ENCODE data around the gene NR2C2.

The NR2C2 gene

DNA sequence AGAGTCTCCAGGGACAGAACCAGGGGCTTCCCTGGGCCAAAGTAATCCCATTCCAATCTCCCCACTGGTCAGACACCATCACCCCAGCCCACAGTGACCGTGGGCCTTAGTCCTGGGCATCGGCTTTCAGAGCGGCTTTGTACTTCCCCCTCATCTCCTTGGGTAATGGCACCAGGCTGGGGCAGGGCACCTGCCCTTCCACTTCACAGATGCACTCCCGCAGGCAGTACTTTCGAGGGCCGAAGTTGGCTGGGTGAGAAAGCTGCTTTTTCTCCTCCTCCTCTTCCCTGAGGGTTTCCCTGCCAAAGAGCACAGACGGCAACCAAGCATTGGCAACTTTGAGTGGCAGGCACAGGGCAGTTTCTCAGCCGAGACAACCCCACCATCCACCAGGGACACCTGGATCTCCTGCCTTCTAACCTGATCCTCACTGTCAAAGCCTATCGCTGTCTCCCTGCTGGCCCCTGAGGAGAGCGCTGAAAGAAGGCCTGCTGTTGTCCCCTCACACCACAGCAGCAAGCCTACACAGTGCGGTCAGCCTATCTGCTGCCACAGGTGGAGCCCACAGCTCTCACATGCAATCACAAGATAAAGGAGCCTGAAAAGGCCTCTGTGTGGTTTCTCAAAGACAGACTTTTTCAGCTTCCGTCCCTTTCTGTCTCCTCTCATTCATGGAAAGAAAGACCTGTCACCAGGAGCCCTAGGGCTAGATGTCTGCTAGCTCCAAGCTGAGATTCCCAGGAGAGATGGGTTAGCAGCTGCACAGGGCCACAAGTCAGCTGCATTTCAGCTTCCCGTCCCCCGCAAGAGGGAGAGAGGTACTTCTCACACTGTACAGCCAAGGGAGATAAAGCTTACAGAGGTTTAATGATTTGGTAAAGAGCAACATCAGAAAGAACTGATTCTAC, 105.2 kb downstream of the NR2C2 start:
- DNase-seq (ENCODE audit: extremely low spot score, insufficient read length, low read depth) (no peak), FAIRE-seq (no peak)

DNA sequence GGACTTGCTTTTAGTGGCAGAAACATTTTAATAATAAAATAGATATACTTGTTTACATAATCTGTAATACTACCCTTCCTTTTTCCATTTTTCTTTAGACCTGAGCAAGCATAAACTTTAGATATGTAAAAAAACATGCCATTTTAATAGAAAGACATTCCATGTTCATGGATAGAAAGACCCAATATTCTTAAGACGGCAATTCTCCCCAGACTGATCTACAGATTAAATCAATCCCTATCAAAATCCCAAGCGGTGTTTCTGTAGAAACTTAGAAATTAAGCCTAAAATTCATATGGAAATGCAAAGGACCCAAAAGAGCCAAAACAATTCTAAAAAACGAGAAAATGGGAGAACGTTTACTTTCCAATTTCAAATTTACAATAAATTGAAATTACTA, 106.2 kb downstream of the NR2C2 start:
- DNase-seq (ENCODE audit: extremely low spot score, insufficient read length, low read depth): no peak
- no peak for FAIRE-seq

GRCh38 chr3:15055019-15055557, 107.7 kb downstream of the NR2C2 start:
- DNase-seq (ENCODE audit: extremely low spot score, insufficient read length, low read depth): no peak
- FAIRE-seq: peak; percentile 77

GRCh38 chr3:15056676-15057404, 109.5 kb downstream of the NR2C2 start:
- DNase-seq (ENCODE audit: extremely low spot score, insufficient read length, low read depth) (no peak), FAIRE-seq (no peak)

DNA sequence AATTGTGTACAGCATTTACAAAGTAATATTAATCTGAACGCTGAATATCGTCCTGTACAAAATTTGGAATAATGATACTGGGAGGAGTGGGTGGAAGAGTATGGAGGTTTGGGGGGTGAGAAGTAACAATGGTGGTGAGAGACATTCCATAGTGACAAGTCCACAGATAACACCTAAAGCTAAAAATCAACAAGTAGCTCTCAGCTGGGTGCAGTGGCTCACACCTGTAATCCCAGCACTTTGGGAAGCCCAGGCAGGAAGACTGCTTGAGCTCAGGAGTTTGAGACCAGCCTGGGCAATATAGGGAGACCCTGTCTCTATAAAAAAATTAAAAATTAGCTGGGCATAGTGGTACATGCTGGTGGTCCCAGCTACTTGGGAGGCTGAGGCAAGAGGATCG, 112.6 kb downstream of the NR2C2 start:
- no peak for FAIRE-seq

GRCh38 chr3:15063238-15063637, 115.9 kb downstream of the NR2C2 start:
- DNase-seq (ENCODE audit: extremely low spot score, insufficient read length, low read depth) (no peak), FAIRE-seq (no peak)

More for the DNA sequence above, 112.6 kb downstream of the NR2C2 start:
- DNase-seq (ENCODE audit: extremely low spot score, insufficient read length, low read depth): no peak

DNA sequence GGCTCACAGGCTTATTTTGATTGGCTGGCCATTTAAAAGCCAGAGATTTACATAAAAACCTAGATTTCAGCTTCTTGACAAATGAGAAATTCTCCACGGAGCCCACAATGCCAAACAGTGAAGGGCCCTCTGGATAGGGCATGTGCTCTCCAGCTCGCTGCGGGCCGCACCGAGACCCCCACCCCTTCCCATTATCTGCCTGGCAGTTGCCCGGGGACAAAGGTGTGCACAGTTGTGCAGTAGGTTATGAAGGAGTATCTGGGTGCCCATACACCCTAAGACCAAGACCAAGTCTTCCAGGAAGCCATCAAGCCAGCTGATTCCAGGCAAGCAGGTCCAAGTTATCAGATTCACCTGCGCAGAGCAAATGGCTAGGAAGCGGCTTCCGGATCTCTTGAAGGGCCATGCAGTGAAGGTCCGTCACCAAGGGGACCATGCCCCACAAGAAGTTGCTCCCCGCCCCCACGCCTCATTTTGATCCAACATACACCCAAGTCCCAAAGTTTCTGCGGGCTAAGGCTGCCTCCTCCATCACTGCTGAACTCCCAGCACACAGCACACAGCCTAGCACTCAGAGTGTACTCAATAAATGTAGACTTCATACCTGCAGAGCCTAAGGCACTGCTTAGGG, 116.4 kb downstream of the NR2C2 start:
- FAIRE-seq (no peak), DNase-seq (ENCODE audit: extremely low spot score, insufficient read length, low read depth) (no peak)

DNA sequence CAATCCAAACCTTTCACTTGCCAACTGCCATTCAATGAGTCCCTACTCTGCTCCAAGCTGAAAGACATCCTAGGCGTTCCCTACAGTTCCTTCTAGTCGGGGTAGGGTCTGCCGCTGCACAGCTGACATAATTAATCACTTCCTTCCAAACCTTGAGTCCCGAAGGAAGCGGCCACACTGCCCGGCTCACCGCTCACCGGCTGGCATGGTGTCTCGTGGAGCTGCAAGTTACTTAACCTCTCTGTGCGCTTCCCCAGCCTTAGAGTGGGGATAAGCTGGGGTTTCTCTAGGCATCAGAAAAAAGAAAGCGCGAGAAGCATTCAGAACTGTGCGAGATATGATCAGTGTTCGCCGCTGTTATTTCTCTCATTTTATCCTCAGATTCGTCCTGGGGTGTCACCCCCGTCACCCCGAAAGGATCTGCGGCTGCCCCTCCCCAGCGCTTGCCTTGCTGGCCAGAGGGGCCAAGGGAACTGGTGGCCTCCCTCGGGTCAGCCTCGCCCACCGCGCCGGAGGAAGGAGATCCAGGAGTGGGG, 117.0 kb downstream of the NR2C2 start:
- FAIRE-seq: peak; percentile 9
- DNase-seq (ENCODE audit: extremely low spot score, insufficient read length, low read depth): peak; percentile 14

DNA sequence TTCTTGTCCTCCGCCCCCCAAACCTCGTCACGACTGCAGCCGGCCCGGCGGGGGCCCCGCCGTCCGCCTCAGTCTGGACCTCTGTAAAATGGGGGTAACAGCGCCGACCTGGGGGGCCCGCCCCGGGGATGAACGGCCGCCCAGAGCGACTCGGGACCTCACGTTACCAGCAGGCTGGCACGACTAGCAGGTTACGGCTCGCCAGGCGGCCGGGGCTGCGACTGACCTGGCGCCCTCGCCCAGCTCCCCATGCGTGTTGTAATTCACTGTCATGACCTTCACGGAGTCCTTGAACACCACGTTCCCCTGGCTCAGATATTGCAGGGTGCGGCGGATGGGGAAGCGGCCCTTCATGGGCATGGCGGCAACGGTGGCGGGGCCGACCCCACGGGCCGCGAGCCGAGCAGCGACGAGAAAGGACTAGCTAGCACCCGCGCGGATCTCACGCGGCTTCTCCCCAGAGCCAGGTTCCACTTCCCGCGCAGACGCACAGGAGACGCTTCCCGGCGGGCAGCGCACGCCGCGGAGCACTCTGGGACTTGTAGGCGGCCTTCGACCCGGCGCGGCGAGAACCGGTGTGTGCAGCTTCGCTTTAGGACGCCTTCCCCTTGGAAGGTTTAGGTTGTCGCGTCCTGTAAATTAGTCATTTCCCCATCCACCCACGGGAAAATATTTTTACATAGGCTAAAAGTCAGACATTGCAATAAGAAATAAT, 117.6 kb downstream of the NR2C2 start, which contains the start of gene MRPS25:
TSS of gene MRPS25 (minus strand) at position 481 of the 715 bp plus-strand sequence. CDS start at position 360, 121 bp downstream.
- peak; percentile 93 for DNase-seq (ENCODE audit: extremely low spot score, insufficient read length, low read depth)

GRCh38 chr3:15065550-15066007, 118.2 kb downstream of the NR2C2 start:
- DNase-seq (ENCODE audit: extremely low spot score, insufficient read length, low read depth) (no peak), FAIRE-seq (no peak)

More for the DNA sequence above, 117.6 kb downstream of the NR2C2 start, which contains the start of gene MRPS25:
- FAIRE-seq: peak; percentile 87

- DNase-seq (ENCODE audit: extremely low spot score, insufficient read length, low read depth) (no peak), FAIRE-seq (no peak)
Measured at GRCh38 chr3:15066467-15066866, 119.1 kb downstream of the NR2C2 start.

DNA sequence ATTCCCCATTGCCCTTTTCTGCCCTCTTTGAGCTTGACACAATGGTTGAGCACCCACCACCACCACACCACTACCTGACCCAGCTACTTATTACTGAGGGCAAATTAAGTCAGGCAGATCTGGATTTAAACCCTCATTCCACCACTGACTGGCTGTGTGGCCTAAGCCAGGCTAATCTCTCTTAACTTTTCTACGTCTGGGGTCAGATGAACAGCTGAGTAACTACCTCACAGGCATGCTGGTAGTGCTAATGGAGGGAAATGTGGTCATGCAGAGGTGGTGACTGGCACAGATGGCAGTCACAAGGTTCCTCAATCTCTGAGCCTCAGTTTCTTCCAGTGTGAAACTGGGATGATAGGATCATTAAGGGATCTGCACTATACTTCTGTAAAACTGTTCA, 122.1 kb downstream of the NR2C2 start:
- FAIRE-seq (no peak), DNase-seq (ENCODE audit: extremely low spot score, insufficient read length, low read depth) (no peak)

DNA sequence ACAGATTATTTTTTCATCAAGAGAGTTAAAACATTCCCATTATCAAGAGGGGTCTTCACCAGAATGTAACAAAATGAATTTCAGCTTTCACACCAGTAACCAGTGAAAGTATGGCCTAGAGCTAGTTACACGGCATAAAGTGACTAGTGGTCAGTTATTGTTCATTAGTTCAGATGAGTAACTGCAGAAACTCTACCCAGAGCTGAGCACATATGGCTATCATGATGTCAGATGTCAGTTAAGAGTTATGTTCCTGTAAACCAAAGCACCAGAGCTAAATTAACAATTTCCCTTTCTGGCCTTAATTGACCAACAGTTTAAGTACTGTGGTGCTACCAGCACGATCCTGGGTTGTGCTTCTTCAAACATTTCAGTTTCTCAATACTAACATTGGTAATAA, 124.3 kb downstream of the NR2C2 start:
- DNase-seq (ENCODE audit: extremely low spot score, insufficient read length, low read depth) (no peak), FAIRE-seq (no peak)

- no peak for DNase-seq (ENCODE audit: extremely low spot score, insufficient read length, low read depth)
- FAIRE-seq: no peak
Measured at GRCh38 chr3:15074500-15074899, 127.1 kb downstream of the NR2C2 start.

- FAIRE-seq (no peak), DNase-seq (ENCODE audit: extremely low spot score, insufficient read length, low read depth) (no peak)
Measured at GRCh38 chr3:15079091-15079490, 131.7 kb downstream of the NR2C2 start.

DNA sequence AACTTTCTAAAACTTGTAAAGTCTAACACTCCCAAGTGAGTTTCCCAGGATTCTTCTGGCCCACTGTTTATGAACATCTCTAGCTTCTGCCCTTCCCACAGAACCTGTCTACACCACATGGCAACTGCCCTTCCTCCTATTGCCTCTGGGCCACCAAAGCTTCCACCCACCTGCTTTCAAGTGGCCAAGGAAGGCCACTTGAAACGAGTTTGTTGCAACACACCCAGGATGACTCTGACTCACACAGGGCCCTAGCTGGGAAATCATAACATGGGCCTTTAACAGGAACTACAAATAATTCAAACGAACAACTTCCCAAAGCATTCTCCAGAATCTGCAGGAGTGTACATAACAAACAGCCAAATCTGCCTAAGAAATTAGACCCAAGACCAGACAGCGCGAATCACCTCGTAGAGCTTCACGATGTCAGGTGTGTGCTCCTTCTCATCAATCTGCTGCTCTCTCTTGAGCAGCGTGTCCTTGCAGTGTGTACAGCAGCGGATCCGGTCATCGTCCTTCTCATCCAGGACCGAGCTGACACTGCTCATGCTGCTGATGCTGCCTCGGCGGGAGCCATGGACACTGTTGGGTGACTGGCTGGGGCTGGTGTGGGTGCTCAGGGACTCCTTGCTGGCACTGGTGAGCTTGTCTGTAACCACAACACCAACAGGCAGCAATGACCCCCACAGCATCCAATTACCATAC, 134.7 kb downstream of the NR2C2 start:
- no peak for FAIRE-seq
- no peak for DNase-seq (ENCODE audit: extremely low spot score, insufficient read length, low read depth)

DNA sequence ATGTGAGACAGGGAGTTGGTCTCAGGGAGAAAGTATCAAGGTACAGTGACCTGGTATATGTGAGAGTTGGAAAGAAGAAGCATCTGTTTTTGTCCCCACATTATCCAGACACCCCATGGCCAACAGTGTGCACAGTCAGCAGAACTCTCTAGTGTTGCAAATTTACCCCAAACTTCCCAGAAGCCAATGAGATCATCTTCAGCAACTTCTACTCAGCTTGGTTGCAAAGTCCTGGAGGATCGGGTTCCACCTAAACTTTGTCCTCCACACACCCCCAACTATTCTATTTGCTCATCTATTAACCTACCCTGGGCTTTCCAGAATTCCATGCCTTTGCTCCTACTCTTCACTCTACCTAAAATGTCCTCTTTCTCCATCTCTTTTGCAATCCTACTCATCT, 135.9 kb downstream of the NR2C2 start:
- DNase-seq (ENCODE audit: extremely low spot score, insufficient read length, low read depth): no peak
- FAIRE-seq: no peak

DNA sequence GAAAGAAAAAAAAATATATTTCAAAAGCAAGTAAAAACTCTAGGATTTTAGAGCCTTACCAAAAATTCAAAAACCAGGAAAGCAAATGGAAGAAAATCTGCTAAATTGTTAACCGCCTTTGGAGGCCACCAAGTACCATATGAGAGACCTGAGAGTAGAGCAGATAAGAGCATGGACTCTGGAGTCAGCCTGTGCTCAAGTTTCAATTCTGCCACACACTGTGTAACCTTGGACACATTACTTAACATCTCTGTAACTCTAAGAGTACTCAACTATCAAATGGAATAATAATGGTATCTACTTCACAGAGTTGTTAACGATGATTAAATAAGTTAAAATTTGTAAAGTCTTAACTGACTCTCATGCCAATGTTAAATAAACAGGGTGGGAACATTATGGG, 138.9 kb downstream of the NR2C2 start:
- no peak for FAIRE-seq
- DNase-seq (ENCODE audit: extremely low spot score, insufficient read length, low read depth): no peak

- DNase-seq (ENCODE audit: extremely low spot score, insufficient read length, low read depth) (no peak), FAIRE-seq (no peak)
Measured at GRCh38 chr3:15086699-15087098, 139.3 kb downstream of the NR2C2 start.

All from GM18507 (cell line).